CD4-positive, alpha-beta T cell treated with Interleukin-1 beta for 1 hour (primary cell): ENCODE data around the gene EYS.

ENCODE experiments used
- DNase-seq, 2 donors: peaks; one replicate each; pipeline ENCODE4 v3.0.0-alpha.2; 2020 to 2022

Gene EYS

GRCh38 chr6:64696053-64696452 lies 1011.0 kb downstream of the EYS start:
- no peak for DNase-seq

DNA sequence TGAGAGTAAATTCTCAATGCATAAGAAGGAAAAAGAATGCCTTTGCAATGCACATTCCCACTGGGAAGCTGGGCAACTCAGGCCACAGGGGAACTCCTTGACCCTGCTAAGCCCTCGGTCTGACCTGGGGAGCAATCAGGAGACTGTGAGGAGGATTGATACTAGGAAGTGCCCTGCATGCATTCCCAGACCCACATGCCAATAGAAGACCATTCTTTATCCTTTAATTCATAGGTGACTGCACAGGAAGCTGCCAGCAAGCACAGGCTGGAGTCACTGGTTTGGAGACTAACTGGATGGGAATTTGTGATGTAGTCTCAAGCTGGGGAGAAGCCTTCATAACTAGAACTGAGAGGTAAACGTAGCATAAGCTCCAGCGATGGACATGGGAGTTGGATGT lies 1012.7 kb downstream of the EYS start:
- no peak for DNase-seq

DNA sequence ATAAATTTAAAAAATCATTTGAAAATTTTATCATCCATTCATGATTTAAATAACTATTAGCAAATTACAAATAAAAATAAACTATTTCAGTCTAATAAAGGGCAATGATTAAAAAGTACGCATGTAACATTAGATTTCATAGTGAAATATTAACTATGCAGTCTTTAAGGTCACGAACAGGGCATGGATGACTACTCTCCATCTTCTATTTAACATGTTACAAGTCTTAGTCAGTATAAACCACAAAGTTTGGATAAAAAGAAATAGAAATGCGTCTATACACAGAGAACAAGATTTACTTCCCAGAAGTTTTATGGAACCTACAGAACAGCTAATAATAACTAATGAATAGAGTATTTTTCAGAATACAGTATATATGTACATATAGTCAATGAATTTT lies 1016.0 kb downstream of the EYS start:
- no peak for DNase-seq

DNA sequence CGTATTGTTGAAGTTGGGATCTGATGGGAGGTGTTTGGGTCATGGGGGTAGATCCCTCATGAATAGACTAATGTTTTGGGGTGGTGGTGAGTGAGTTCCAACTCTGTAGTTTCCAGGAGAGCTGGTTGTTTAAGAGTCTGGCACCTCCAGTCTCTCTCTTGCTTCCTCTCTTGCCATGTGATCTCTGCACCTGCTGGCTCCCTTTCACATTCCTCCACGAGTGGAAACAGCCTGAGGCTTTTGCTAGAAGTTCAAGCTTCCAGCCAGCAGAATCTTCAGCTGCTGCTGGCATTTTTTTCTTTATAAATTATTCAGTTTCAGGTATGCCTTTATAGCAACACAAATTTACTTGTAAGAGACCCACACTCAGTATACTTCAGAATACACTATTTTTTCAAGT lies 1021.6 kb downstream of the EYS start:
- no peak for DNase-seq

DNA sequence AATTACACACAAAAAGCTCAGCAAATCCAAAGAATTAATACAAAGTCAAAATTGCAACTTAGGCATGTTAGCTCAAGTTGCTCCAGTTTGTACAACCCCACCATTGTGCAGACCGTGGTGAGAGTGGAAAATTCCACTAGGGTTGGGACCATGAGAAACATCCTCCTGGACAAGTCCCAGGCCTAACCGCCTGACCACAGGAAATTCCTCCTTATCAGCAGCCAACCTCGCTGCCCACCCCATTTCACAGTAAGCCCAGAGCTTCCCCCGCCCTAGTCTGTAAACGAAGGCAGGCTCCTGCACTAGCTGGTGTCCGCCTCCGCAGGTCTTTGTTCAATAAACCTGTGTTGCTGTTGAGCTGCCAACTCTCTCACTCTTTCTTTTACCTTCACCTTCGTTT lies 1023.3 kb downstream of the EYS start:
- no peak for DNase-seq

- no peak for DNase-seq
Observed at GRCh38 chr6:64681416-64682160, 1025.4 kb downstream of the EYS start.

DNA sequence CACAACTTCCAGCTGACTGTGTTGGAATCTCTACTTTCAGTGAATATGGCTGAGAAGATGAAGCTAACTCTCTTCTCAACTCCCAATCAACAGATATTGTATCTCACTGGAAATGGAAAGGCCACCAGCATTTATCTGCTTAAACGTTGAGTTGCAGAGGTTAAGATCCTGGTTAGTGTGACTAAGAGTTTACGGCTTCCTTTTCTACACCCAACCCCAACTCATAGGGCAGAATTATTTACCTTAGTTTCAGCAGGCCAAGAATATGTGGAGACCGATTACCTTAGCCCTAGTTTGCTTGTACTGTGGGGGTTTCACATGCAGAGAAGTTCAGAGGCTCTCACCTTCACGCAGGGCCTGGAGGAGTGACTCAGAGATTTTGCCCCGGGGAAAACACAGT lies 1026.6 kb downstream of the EYS start:
- DNase-seq = no peak

GRCh38 chr6:64679416-64679815 lies 1027.6 kb downstream of the EYS start:
- DNase-seq = no peak

DNA sequence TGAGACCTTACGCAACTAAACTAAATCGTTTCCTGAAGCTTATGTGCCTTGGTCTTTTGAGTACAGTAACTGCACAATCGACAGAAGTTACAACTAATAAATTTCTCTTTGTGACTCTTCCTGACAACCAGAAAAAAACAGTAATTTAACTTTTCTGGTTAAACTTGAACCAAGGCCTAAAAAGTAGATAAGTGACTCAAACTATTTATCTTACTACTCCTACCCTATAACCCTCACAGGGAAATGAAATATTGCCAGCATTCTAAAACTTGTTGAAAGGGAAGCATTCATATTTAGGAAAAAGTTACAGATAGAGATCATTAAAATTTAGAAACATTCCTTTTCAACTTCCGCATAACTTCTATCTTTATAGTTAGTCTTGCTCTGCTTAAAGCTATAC lies 1034.4 kb downstream of the EYS start:
- DNase-seq = no peak

DNA sequence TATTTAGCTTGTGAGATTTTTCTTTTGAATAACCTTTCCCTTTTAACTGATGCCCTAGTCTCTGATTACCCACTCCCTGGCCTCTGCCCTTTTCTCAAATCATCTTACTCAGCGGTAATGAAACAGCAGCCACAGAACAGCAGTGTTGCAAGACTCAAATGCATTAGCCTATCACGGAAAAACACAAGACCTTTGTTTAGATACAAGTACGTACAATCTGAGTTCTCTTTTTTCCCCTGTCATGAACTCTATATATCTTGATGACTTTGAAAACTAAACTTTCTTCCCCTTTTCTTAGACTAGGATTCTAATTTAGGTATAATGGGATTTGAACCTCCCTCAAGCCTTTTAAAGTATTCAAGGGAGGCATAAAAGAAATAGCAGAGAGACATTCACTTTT lies 1034.9 kb downstream of the EYS start:
- no peak for DNase-seq

GRCh38 chr6:64665137-64665536 lies 1041.9 kb downstream of the EYS start:
- no peak for DNase-seq

- DNase-seq = no peak
Observed at GRCh38 chr6:64664480-64664879, 1042.5 kb downstream of the EYS start.

DNA sequence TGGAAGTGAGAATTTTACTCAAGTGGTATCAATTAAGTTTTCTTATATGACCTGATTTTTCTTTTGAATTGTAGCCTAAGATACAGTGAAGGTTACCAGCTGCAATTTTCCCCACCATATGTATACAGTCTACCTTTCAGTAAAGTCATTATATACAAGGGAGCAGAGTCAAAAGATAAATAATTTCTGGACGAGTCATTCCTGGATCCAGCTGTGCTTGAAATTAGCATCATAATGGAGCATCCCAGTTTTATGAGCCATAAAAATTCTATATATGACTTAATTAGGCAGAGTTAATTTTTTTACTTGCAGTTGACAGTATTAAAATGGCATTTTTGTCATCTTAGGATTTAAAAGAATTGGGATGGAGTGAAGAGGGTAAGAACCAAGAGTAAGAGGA lies 1063.0 kb downstream of the EYS start:
- no peak for DNase-seq

DNA sequence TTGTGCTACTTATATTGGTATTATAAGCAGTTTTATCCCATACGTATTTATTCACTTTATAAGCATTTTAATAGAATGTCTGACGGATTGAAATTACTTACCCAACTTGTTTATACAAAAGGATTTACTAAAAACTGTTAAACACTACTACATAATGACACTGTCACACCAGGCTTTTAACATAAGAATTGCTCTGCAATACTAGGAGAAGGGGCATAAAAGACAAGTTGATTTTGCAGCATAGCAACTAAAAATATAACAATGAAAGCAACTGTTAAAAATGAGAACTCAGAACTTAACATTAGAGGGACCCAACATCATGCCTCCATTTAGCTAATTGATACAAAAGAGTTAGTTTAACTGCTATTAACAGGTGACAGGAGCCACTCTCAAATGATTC lies 1076.1 kb downstream of the EYS start:
- no peak for DNase-seq

DNA sequence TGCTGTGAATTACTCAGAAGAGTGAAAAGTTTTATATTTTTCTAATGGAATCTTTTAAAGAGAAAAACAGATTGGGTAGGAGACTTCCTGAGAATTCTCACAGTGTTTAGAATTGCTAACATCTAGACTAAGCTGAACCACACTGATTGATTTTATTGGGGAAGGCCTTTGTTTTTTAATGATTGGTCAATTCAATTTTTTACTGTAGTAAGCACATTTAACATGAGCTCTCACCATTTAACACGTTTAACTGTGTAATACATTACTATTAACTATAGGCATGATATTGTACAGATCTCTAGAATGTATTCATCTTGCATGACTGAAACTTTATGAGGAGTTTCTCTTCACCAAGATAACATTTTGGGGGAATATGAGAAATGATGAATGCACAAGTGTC lies 1084.1 kb downstream of the EYS start:
- DNase-seq = no peak

DNA sequence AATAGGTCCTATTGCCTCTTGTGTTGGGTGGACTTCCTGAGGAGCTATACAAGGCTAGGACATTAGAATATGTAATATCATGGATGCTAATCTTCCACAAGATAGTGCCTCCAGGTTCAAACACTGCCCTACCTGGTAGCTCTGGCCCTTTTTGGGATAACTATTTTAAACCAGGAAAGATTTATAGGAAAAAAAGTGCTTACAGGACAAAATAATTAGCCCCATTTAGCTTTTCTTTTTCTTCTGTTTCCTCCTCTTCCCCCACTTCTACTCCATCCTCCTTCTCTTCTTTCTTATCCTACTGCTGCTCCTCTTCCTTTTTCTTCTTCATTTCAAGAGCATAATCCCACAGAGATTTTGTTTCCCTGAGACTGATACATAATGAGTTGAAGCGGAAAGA lies 1104.0 kb downstream of the EYS start:
- no peak for DNase-seq

DNA sequence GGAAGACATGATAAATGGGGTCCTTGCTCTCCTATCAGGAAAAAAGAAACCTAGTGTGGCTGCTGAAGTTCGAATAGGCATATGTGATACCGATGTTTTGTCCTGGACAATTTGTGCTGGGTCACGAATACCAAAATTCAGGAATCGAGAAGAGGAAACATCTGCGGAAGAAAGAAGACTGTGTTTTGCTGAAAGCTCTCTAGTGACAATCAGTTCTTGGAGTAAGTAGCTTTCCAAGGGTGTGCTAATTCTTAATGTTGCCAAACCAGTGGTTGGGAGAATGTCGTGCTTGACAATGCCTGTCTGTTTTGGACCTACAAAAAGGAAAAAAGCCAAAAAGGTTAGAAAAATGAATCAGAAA lies 1115.4 kb downstream of the EYS start:
- no peak for DNase-seq

DNA sequence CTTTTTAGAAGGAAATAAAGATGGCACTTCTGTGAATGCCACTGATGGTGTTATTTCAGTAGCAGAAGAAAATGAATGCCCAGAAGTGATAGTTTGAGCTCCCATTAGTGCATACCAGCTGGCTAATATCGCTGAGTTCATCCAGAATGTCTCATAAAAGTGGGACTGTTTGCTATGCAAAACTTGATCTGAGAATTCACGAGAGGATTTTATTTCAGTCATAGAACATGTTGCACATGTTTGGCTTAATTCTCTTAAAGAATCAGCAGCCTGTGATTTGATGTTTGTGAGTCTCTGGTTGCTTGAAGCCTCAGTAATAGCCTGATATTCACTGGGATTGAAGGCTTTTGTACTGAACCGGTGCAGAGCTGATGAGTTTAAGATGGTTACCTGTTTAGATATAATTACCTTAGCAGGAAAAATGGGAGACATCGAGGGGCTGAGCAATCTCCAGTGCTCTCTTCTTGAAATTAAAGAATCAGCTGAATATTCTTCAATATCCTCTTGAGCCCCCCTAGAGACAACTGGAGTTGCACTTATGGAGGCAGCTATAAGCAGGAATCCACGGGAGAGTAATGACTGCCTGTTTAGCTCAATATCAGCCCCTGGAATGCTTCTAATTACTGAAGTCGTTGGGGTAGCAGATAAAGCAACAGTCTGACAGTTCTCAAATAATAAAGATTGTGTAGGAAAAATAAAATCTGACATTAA lies 1115.9 kb downstream of the EYS start:
- no peak for DNase-seq

- no peak for DNase-seq
Observed at GRCh38 chr6:64589961-64590360, 1117.1 kb downstream of the EYS start.

GRCh38 chr6:64580346-64580745 lies 1126.7 kb downstream of the EYS start:
- DNase-seq = no peak

DNA sequence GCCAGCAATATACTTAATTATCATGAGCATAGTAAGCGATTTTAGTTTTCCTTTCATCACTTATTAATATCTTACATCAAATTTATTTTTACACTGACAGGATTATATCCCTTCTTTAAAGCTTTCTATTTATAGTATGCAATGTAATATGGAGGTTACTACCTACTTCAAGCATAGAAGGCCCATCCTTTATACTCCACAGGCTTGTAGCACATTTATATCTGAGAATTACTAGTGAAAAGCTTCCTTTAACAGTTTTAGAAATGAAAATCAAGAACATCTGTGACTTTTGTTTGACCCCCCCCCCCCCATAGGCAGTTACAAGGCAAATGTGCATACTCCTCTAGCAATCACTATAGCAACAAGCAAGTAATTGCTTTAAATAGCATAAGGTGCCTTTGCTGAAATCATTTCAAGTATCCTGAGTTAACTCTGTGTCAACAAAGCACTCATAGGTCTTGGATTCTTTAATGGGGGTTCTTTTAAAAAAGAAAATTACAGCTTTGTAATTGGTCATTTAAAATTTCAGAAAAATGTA lies 1153.7 kb downstream of the EYS start:
- DNase-seq = no peak

DNA sequence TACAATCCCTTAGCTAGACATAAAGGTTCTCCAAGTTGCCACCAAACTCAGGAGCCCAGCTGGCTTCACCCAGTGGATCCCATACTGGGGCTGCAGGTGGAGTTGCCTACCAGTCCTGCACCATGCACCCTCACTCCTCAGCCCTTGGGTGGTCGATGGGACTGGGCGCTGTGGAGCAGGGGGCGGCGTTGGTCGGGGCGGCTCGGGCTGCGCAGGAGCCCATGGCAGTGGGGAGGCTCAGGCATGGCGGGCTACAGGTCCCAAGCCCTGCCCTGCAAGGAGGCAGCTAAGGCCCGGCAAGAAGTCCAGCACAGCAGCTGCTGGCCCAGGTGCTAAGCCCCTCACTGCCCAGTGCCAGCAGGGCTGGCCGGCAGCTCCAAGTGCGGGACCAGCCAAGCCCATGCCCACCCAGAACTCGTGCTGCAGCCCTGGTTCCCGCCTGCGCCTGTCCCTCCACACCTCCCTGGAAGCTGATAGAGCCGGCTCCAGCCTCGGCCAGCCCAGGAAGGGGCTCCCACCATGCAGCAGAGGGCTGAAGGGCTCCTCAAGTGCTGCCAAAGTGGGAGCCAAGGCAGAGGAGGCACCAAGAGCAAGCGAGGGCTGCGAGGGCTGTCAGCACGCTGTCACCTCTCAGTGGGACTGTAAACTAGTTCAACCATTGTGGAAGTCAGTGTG lies 1159.3 kb downstream of the EYS start:
- DNase-seq = no peak

DNA sequence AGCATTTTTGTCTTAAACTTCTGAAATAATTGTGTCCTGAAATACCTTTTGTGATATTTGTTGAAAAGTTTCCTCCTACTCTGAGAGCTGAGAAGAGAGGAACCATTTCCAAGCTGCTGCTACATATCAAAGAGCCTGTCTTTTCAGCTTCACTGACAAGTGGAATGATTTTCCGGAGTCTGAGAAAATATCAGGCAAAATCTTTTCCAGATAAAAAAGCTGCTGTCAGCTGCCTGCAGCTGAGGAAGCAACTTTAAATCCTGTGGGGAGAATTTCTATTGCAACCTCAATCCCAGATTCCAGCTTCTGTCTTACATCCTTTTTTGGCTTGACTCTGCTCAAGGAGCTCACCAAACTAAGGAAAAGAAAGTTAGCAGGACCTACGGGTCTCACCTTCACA lies 1167.1 kb downstream of the EYS start:
- no peak for DNase-seq

DNA sequence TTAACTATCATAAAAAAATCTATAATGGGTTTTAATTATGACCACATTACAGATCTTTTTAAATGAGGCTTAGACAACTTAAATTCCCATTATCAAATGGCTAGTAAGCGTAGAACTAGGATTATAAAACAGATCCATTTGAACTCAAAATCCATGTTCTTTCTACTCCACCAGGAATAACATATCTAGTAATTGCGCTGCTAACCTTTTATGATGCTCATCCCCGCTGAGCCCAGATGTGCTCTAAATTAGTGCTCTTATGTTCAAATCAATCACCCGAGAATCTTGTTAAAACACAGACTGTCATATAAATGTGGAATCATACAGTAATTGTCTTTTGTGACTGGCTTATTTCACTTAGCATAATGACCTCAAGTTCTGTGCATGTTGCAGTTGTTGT lies 1168.3 kb downstream of the EYS start:
- no peak for DNase-seq
